Activated T-helper 17 cell treated with anti-CD3 and anti-CD28 coated beads, Interleukin-2, amount 50 U/mL, for 72 hours (primary cell): Measurements from ENCODE around the gene SRPK2. TPM values are rescaled to one million over a fixed set of nuclear protein-coding genes. Genes with fewer than 3 reads are reported as not detected.
"Not testable (repeated sequence)": the region's sequence is repeated elsewhere in the genome, so short reads cannot be mapped to it uniquely, and the experiment has no call there.

Experiments used
- ATAC-seq: fragments of 150-1000 bp; cut with Tn5 transposase; replicated peaks from 2 replicates; pipeline ENCODE4 v1.10.0; 2021; ENCODE audit warnings: mild to moderate bottlenecking, moderate library complexity
- H3K27ac Mint-ChIP-seq: one replicate; pipeline ENCODE4 v1.8.0; 2022; ENCODE audit warnings: mixed read lengths
- H3K27me3 Mint-ChIP-seq: one replicate; pipeline ENCODE4 v1.8.0; 2022; ENCODE audit warnings: mixed read lengths
- H3K36me3 Mint-ChIP-seq: one replicate; pipeline ENCODE4 v1.8.0; 2022; ENCODE audit warnings: low read depth, mild to moderate bottlenecking, mixed read lengths
- H3K4me1 Mint-ChIP-seq: one replicate; pipeline ENCODE4 v1.8.0; 2022; ENCODE audit warnings: mixed read lengths
- H3K4me3 Mint-ChIP-seq: one replicate; pipeline ENCODE4 v1.8.0; 2022; ENCODE audit warnings: mild to moderate bottlenecking, mixed read lengths
- H3K9me3 Mint-ChIP-seq: one replicate; pipeline ENCODE4 v1.8.0; 2022; ENCODE audit warnings: mixed read lengths
- total RNA-seq, 2 donors: library from RNA; stranded (reverse); gene quantifications; one replicate each; pipeline ENCODE4 v1.2.3, GENCODE V29; 2022

The SRPK2 gene
- total RNA-seq, 2 donors from 2014 or later: 31.5 to 38.5 TPM

GRCh38 chr7:105284014-105284413 lies 104.7 kb downstream of the SRPK2 start:
- no peaks in the 10 kb centered on the region for H3K36me3 Mint-ChIP-seq
- no peak overlapping the region for H3K4me3 Mint-ChIP-seq
- H3K9me3 Mint-ChIP-seq: no peaks in the 10 kb centered on the region
- no peak overlapping the region for H3K27ac Mint-ChIP-seq
- ATAC-seq: no peak
- no peaks in the 10 kb centered on the region for H3K27me3 Mint-ChIP-seq
- peaks cover 5% of the 10 kb centered on the region for H3K4me1 Mint-ChIP-seq

- Mint-ChIP-seq H3K27ac (no peak overlapping the region), H3K9me3 (no peaks in the 10 kb centered on the region), H3K36me3 (no peaks in the 10 kb centered on the region), H3K4me3 (no peak overlapping the region), H3K27me3 (no peaks in the 10 kb centered on the region), H3K4me1 (peaks cover 5% of the 10 kb centered on the region)
- no peak for ATAC-seq
Measured at GRCh38 chr7:105281966-105282365, 106.8 kb downstream of the SRPK2 start.

- Mint-ChIP-seq H3K27ac (no peak overlapping the region), H3K27me3 (no peaks in the 10 kb centered on the region), H3K4me1 (peaks cover 5% of the 10 kb centered on the region), H3K4me3 (no peak overlapping the region), H3K9me3 (no peaks in the 10 kb centered on the region), H3K36me3 (no peaks in the 10 kb centered on the region)
- no peak for ATAC-seq
Measured at GRCh38 chr7:105279688-105280007, 109.1 kb downstream of the SRPK2 start.

- no peak for ATAC-seq
- no peak overlapping the region for H3K27ac Mint-ChIP-seq
- no peaks in the 10 kb centered on the region for H3K27me3 Mint-ChIP-seq
- peaks cover 5% of the 10 kb centered on the region for H3K4me1 Mint-ChIP-seq
- no peaks in the 10 kb centered on the region for H3K36me3 Mint-ChIP-seq
- H3K4me3 Mint-ChIP-seq: no peak overlapping the region
- no peaks in the 10 kb centered on the region for H3K9me3 Mint-ChIP-seq
Measured at GRCh38 chr7:105278973-105279687, 109.6 kb downstream of the SRPK2 start.

GRCh38 chr7:105278565-105278964 lies 110.2 kb downstream of the SRPK2 start:
- Mint-ChIP-seq H3K4me3 (no peak overlapping the region), H3K9me3 (no peaks in the 10 kb centered on the region), H3K4me1 (peaks cover 5% of the 10 kb centered on the region), H3K36me3 (no peaks in the 10 kb centered on the region), H3K27me3 (no peaks in the 10 kb centered on the region), H3K27ac (no peak overlapping the region)
- ATAC-seq: no peak

- Mint-ChIP-seq H3K9me3 (no peaks in the 10 kb centered on the region), H3K4me3 (no peak overlapping the region), H3K27me3 (no peaks in the 10 kb centered on the region), H3K27ac (no peak overlapping the region), H3K4me1 (peaks cover 4% of the 10 kb centered on the region), H3K36me3 (no peaks in the 10 kb centered on the region)
- no peak for ATAC-seq
Measured at GRCh38 chr7:105277341-105277740, 111.4 kb downstream of the SRPK2 start.

GRCh38 chr7:105270117-105270516 lies 118.6 kb downstream of the SRPK2 start:
- Mint-ChIP-seq H3K27ac (peak overlapping the region; percentile 88), H3K27me3 (no peaks in the 10 kb centered on the region), H3K4me3 (peak overlapping the region; percentile 84), H3K9me3 (no peaks in the 10 kb centered on the region), H3K36me3 (no peaks in the 10 kb centered on the region), H3K4me1 (peaks cover 23% of the 10 kb centered on the region)
- ATAC-seq: no peak

GRCh38 chr7:105269397-105269796 lies 119.3 kb downstream of the SRPK2 start:
- H3K27ac Mint-ChIP-seq: peak overlapping the region; percentile 88
- peak overlapping the region; percentile 84 for H3K4me3 Mint-ChIP-seq
- no peaks in the 10 kb centered on the region for H3K9me3 Mint-ChIP-seq
- H3K4me1 Mint-ChIP-seq: peaks cover 27% of the 10 kb centered on the region
- ATAC-seq: peak; percentile 14
- H3K36me3 Mint-ChIP-seq: no peaks in the 10 kb centered on the region
- H3K27me3 Mint-ChIP-seq: no peaks in the 10 kb centered on the region

GRCh38 chr7:105268511-105269392 lies 120.0 kb downstream of the SRPK2 start:
- Mint-ChIP-seq H3K9me3 (no peaks in the 10 kb centered on the region), H3K4me3 (peak overlapping the region; percentile 84), H3K27me3 (no peaks in the 10 kb centered on the region), H3K27ac (peak overlapping the region; percentile 88), H3K36me3 (no peaks in the 10 kb centered on the region), H3K4me1 (peaks cover 31% of the 10 kb centered on the region)
- peak; percentile 78 for ATAC-seq

- Mint-ChIP-seq H3K4me3 (peak overlapping the region; percentile 84), H3K36me3 (no peaks in the 10 kb centered on the region), H3K9me3 (no peaks in the 10 kb centered on the region), H3K27me3 (no peaks in the 10 kb centered on the region), H3K4me1 (peaks cover 31% of the 10 kb centered on the region), H3K27ac (peak overlapping the region; percentile 88)
- peak; percentile 90 for ATAC-seq
Measured at GRCh38 chr7:105268056-105268455, 120.7 kb downstream of the SRPK2 start.

- Mint-ChIP-seq H3K4me1 (peaks cover 30% of the 10 kb centered on the region), H3K9me3 (no peaks in the 10 kb centered on the region), H3K27me3 (no peaks in the 10 kb centered on the region), H3K27ac (peak overlapping the region; percentile 79), H3K36me3 (no peaks in the 10 kb centered on the region), H3K4me3 (peak overlapping the region; percentile 77)
- ATAC-seq: no peak
Measured at GRCh38 chr7:105267244-105267643, 121.5 kb downstream of the SRPK2 start.

- H3K4me3 Mint-ChIP-seq: no peak overlapping the region
- no peaks in the 10 kb centered on the region for H3K27me3 Mint-ChIP-seq
- peaks cover 5% of the 10 kb centered on the region for H3K36me3 Mint-ChIP-seq
- H3K27ac Mint-ChIP-seq: no peak overlapping the region
- H3K4me1 Mint-ChIP-seq: peaks cover 23% of the 10 kb centered on the region
- no peaks in the 10 kb centered on the region for H3K9me3 Mint-ChIP-seq
- no peak for ATAC-seq
Measured at GRCh38 chr7:105264707-105265106, 124.0 kb downstream of the SRPK2 start.

GRCh38 chr7:105261689-105262088 lies 127.0 kb downstream of the SRPK2 start:
- peaks cover 5% of the 10 kb centered on the region for H3K36me3 Mint-ChIP-seq
- H3K4me1 Mint-ChIP-seq: peaks cover 27% of the 10 kb centered on the region
- no peak for ATAC-seq
- no peak overlapping the region for H3K4me3 Mint-ChIP-seq
- no peaks in the 10 kb centered on the region for H3K9me3 Mint-ChIP-seq
- H3K27ac Mint-ChIP-seq: peak overlapping the region; percentile 51
- H3K27me3 Mint-ChIP-seq: no peaks in the 10 kb centered on the region

- H3K27me3 Mint-ChIP-seq, ATAC-seq, H3K27ac Mint-ChIP-seq, H3K9me3 Mint-ChIP-seq, H3K4me3 Mint-ChIP-seq, H3K36me3 Mint-ChIP-seq: not testable (repeated sequence)
- peaks cover 37% of the 10 kb centered on the region for H3K4me1 Mint-ChIP-seq
Measured at GRCh38 chr7:105260201-105260871, 128.4 kb downstream of the SRPK2 start.

GRCh38 chr7:105258919-105259318 lies 129.8 kb downstream of the SRPK2 start:
- ATAC-seq, H3K27ac Mint-ChIP-seq, H3K4me3 Mint-ChIP-seq, H3K27me3 Mint-ChIP-seq, H3K36me3 Mint-ChIP-seq, H3K9me3 Mint-ChIP-seq: not testable (repeated sequence)
- peaks cover 29% of the 10 kb centered on the region for H3K4me1 Mint-ChIP-seq
